Measurements from ENCODE around the gene SOD2.

DNA sequence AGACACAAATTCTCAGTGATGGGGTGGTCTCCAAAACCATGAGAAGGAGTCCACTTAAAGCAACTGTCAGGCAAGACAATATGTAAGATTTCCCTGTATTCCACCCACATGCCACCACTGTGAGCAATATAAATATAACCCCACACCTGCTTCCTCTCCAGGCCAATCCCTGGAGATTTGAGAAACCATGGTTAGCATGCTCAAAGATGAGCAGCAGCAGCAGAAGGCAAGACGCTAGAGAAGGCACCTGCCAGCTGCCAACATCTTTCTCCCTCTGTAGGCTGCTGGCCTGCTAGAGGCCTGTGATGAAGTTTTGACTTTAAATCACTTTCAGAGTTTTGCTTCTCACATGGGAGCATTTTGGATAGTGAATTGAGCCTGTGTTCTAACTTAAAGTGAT, 7.9 kb upstream of the SOD2 start:
- TF ChIP-seq, protein P1, sequence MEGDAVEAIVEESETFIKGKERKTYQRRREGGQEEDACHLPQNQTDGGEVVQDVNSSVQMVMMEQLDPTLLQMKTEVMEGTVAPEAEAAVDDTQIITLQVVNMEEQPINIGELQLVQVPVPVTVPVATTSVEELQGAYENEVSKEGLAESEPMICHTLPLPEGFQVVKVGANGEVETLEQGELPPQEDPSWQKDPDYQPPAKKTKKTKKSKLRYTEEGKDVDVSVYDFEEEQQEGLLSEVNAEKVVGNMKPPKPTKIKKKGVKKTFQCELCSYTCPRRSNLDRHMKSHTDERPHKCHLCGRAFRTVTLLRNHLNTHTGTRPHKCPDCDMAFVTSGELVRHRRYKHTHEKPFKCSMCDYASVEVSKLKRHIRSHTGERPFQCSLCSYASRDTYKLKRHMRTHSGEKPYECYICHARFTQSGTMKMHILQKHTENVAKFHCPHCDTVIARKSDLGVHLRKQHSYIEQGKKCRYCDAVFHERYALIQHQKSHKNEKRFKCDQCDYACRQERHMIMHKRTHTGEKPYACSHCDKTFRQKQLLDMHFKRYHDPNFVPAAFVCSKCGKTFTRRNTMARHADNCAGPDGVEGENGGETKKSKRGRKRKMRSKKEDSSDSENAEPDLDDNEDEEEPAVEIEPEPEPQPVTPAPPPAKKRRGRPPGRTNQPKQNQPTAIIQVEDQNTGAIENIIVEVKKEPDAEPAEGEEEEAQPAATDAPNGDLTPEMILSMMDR (IDR thresholded peaks at IDR 0.05) = no peak
- no peak for TF ChIP-seq POLR2A (IDR thresholded peaks at IDR 0.05)

All from heart left ventricle (tissue), 13 donors.